GM19328 (cell line): ENCODE data around the gene C1orf53.
"Not testable (repeated sequence)": the region's sequence is repeated elsewhere in the genome, so short reads cannot be mapped to it uniquely, and the experiment has no call there.

Source experiments
- ATAC-seq: cut with Tn5 transposase; IDR thresholded peaks from one replicate; pipeline ENCODE4 v1.9.1; 2021; ENCODE audit warnings: mild to moderate bottlenecking, moderate library complexity; ENCODE audit not compliant: unreplicated experiment

C1orf53 gene

DNA sequence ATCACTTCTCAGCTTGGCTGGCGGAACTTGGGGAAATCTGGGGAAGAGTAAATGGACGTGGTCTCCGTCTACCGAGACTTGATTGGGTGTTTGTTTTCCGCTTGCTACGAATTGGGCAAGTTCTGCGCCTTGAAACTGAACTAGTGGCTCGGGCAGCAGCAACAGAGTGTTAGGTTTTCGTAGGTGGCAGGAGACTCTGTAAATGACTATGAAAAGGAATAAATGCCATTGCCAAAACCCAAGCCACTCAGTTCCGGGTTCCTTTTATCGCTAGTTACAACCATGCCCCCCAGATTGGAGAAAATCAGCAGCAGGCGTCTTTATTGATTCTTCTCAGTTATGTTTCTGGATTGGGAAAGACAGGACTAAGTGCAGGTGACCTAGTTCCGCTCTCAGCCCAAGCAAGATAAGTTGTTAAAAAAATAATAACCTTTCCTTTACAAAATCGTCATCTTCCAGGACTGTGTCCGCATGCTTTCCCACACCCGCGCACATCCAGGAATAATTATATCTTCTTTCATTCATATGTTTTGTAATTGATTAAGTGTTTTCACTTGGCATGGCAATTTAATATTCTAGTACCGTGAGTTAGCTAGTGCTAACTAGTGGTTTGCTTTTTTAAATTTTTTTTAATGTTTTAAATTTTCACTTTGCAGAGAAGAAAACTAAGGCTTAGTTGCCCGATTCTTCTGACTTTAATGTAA lies 18.1 kb downstream of the C1orf53 start:
- ATAC-seq, result no peak

DNA sequence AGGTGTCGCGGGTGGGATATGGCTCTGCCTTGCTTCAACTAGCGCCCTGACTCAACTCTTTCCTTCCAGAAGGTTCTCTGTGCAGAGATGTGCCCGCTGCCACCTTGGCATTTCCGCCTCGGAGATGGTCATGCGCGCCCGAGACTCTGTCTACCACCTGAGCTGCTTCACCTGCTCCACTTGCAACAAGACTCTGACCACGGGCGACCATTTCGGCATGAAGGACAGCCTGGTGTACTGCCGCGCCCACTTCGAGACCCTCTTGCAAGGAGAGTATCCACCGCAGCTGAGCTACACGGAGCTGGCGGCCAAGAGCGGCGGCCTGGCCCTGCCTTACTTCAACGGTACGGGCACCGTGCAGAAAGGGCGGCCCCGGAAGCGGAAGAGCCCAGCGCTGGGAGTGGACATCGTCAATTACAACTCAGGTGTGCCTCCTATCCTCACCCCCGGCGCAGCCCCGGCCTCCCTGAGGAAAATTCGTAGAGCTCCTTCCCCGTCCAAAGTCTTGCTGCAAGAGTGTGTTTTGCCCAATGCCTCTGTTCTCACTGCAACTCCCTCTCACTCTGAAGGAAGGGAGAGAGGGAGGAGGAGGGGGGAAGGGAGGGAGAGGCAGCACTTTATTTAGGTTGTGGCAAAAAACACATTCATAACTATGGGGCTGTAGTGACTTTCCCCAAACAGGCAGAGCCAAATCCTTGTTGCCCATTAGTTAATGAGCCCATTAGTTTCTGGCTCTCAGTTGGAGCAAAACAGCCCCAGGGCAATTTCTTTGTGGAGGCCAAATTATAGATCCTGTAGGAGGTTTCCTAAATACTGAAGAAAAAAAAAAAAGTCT lies 19.0 kb downstream of the C1orf53 start:
- ATAC-seq, result no peak

DNA sequence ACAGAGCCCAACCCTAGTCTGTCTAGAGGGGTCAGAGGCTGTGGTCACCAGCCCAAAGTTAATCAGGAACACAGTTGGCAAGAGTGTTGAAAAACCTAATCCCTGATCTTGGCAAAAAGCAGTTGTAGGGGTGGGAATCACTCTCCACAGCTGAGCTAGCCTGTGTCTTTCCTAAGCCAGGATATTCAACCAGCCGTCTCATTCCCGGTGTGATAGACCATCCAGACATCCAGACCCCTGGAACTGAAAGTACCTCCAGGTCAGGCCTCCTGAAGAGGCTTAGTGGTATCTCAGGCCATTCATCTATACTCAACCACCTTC lies 19.6 kb downstream of the C1orf53 start:
- ATAC-seq, result no peak

DNA sequence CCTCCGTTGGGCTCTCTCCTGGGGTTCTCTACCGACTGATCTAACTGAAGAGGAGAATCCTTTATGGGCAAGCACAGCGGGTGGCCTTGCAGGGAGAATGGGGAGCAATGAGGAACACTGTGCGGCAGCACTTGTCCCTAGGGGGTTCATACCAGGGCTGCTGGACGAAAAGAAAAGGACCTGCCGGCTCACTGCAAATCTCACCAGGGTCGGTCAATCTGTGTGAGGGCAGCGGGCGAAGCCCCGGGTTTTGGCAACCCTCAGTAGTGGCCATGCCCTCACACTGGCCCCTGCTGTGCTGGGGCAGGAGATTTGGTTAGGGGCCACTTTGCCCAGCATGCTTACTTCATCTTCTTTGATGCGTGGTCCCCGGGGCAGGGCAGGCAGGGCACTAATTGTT lies 20.6 kb downstream of the C1orf53 start:
- ATAC-seq, result no peak

DNA sequence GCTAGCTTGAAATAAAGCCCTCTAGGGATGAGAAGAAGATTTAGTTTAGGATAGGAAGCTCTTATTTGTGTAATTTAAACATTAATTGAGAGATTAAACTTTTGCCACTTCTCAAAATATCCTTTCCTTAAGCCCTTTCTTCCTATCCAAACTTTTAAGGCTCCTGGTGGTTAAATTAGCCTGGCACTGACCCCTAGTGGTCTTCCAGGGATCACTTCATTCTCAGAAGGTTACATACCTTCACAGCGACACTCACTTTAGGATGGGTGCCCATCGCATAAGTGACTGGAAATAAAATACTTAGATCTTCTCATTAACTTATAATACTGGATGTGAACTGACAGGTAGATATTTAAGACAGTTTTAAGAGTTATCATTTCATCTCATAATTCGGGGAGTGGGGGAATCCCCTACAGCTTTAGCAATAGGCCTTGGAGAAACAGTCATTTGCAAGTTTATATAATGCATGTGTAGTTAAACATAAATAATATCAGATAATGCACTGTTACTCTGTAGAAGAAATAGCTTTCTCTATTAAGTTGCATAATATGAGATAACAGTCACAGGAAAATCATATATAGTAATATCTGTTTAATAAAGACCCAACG lies 22.2 kb downstream of the C1orf53 start:
- no peak for ATAC-seq

DNA sequence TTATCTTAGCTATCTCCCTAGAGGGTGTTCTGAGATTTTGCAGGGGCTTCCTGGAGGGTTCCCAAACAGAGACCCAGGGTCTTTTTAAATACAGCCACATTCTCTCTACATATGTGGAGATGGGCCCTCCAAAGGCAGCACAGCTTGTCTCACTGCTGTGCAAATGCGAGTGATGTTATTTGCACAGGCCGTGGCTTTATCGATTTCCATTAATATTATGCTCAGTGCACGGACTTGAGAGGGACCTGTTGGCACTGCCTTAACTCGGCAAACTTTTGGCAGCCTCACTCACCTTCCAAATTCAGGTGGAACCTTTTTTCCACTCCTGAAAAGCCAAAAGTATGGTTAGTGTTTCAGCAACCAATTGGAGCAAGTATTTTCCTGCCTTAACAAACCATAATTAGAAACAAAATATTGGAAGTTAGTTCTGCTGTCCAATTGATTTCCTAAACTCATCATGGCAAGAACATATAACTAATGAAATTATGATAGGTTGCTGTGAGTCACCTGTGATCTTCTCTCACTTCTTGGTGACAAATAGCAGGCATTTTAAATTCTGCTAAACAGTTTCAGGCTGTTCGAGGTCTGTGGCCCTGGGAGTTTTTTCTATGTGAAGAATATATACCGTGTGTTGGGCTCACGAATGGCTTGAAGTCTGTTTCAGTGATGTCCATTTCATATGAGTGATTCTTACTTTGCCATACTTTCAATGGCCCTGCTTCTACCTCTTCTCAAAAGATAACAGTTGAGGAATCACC lies 25.7 kb downstream of the C1orf53 start:
- no peak for ATAC-seq

DNA sequence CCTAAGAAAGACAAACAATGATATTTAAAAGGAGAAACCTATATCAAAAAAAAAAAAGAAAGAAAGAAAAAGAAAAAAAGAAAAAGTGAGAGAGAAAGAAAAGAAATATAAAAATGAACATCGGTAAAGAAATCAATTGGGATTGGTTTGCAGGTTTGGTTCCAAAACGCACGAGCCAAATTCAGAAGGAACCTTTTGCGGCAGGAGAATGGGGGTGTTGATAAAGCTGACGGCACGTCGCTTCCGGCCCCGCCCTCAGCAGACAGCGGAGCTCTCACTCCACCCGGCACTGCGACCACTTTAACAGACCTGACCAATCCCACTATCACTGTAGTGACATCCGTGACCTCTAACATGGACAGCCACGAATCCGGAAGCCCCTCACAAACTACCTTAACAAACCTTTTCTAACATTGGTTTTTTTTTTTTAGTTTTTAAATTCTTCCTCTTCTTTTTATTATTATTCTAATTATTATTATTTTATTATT lies 26.5 kb downstream of the C1orf53 start:
- ATAC-seq, result no peak

DNA sequence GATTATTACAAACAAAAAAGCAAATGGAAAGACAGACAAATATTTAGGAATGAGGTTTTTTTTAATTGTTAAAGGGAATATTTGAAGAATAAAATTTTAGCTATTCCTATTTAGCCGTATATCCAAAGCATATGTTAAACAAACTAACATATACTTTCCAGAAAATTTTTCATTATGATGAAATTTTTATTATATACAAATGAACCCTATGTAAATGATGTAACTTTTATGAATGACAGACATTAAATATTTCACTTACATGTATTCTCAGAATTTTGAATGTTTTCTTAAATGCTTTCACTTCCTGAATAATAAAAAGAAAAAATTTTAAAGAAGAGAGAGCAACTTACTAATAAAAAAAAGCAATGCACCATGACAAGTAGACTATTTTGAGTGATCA lies 30.6 kb downstream of the C1orf53 start:
- no peak for ATAC-seq

DNA sequence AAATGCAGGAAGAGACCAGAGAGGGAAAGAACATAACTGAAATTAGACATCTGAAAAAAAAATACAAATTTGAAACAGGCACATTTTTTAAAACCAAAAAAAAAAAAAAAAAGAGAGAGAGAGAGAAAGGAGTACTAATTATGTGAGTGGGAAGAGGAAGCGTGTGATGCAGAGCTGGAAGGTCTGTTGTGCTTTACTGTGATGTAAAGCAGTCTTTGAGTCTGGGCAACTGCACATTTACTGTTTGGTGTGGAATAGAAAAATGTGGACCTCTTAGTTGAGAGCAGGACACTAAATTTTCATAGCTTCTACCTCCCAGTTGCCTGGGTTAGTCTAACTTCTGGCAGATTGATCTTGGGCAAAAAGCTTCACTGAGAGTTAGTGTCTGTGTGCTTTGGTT lies 31.2 kb downstream of the C1orf53 start:
- ATAC-seq, result no peak

DNA sequence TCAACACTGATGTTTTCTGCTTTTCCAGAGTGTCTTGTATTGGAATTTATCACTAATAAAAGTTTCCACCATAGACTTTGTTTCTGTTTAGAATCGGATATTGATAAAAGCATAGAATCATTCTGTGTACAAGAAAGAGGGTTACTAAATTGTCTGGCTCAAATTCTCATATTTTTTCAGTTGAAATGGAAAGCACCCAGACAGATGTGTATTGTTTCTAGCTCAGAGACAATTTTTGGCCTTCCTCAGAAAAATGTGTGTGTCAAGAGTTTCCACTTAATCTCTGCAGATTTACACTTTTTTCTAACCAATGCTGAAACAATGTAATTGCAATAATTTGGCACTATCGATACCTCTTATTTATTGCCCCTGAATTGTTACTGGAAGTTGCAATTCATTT lies 35.0 kb downstream of the C1orf53 start:
- ATAC-seq, result no peak

DNA sequence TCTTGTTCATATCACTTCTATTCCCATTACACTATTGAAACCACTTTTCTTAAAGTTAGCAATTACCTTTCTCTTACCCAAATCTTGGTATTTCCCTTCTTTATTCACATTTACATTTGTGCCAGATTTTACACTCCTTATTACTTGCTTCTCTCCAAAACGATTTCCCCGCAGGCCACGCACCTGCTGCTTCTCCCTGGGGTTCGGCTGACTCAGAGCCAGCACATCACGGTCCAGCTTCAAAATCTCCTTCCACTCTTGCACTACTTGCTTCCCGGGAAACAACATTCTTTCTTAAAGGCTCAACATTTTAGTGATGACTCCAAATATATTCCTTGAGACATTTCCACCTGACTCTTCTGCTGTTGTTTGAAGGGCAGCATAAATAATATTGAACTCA lies 35.5 kb downstream of the C1orf53 start:
- ATAC-seq, result no peak

DNA sequence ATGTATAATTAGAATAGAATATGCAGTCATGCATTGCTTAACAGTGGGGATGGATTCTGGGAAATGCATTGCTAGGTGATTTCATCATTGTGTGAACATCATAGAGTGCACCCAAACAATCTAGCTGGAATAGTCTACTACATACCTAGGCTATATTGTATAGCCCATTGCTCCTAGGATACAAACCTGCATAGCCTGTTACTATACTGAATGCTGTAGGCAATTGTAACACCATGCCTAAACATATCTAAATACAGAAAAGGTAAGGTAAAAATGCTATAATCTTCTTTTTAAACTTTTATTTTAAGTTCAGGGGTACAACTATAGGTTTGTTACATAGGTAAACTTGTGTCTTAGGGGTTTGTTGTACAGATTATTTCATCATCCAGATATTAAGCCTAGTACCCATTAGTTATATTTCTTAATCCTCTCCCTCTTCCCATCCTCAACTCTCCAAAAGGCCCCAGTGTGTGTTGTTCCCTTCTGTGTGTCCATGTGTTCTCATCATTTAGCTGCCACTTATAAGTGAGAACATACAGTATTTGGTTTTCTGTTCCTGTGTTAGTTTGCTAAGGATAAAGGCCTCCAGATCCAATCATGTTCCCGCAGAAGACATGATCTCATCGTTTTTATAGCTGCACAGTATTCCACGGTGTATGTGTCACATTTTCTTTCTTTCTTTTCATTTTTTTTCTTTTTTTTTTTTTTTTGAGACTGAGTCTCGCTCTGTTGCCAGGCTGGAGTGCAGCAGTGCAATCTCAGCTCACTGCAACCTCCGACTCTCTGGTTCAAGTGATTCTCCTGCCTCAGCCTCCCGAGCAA lies 36.9 kb downstream of the C1orf53 start:
- not testable (repeated sequence) for ATAC-seq

DNA sequence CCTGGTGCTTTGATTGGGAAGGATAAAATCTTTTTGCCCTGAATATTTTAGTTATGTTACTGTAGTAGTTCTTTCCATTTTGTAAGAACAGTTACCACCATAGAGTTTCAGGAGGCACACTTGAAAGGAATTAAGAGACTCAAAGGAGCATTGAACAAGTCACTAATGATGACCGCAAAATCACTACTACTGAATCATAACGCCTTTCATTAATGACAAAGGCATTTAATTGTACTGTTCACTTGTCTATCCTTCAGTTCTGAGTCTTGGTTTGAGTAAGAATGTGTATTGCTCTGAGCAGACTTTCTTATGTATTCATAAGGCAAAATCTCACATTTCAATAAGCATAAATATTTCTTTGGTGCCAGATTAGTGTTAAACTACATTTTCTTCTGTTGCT lies 39.6 kb downstream of the C1orf53 start:
- no peak for ATAC-seq

DNA sequence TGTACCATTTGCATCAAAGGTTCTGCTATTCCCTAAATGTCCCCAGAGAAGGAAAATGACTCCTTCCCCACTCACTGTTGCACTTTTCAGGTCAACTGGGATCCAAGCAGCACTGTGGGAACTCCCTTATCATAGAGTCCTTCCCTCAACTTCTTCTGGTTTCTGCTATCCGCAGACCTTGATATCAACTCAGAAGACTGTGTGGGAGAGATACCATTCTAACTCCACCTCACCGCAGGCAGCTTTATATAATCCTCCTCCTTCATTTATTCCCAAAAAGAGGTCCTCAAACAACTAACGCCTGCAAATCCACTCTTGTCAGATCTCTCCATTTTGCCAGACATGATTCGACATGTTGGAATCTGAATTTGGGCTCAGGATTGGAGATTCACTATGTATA lies 42.1 kb downstream of the C1orf53 start:
- no peak for ATAC-seq

DNA sequence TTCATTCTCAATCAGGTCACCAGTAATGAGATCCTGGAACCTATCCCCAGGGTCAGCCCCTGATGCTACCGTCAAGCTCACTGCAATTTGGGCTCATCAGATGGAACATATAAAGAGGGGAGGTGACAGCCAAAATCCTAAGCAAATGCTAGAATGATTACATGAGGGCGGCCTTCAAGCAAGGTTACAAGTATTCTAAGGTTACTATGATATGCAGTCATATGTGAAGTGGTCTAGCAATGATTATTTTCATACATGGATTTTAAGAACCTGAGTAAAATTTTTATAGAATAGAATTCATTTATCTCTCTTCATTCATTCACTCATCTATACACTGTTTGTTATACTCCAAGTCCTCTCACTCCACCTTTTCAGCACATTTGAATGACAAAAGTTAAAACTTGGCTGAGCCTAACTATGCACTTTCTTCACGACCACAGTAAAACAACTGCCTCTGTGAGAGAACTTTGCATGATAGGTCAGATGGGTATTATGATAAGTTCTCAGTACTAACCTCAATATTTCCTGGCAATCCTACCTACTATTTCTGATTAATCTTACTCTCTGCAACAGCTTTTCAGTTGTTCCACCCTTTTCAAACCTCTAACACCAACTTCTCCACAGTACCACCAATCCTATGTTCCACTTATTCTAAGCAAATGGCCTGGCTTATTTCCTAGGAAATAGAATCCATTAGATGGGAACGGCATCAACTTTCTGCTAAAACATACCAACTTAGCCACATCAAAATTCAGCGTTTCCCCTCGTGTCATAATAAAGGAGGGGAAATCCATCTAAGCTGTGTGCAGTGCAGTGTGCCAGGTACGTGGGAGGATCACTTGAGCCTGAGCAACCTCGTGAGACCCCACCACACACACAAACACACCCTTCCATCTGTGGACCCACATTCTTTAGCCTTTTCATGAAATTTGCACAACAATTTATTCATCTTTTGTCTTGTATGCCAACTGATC lies 46.8 kb downstream of the C1orf53 start:
- ATAC-seq, result no peak

DNA sequence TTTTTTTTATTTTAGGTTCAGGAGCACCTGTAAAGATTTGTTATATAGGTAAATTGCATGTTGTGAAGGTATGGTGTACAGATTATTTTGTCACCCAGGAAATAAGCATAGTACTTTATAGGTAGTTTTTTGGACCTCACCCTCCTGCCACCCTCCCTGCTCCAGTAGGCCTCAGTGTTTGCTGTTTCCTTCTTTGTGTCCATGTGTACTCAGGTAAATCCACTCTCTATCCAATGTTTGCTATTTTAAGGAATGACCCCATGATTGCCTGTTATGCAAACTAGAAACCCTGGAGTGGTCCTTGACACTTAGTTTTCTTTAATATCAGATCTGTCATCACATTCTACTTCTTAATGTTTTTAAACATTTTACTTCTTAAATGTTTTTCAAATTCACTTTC lies 48.7 kb downstream of the C1orf53 start:
- ATAC-seq, result no peak

DNA sequence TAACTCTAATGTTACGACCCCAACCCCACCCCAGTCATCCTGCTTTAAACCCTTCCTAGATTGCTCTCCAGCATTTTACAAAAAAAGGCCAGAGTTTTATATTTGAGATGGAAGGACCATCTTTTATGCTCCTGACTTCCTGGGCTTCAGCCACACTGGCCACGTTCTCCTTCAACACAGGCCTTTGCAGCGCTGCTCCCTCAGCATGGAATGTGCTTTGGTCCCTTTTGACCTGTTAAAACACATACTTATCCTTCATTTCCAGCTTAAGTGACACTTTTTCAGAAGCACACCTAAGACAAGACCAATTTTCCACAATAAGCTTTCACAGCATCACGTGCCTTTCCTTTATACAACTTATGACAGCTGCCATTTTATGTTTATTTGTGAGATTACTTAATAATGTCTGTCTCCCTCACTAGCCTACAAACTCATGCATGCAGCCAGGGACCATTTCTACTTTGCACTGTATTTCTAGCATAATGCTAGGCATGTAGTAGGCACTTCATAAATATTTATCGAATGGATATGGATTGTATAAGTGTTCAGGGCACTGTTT lies 49.3 kb downstream of the C1orf53 start:
- ATAC-seq, result no peak

DNA sequence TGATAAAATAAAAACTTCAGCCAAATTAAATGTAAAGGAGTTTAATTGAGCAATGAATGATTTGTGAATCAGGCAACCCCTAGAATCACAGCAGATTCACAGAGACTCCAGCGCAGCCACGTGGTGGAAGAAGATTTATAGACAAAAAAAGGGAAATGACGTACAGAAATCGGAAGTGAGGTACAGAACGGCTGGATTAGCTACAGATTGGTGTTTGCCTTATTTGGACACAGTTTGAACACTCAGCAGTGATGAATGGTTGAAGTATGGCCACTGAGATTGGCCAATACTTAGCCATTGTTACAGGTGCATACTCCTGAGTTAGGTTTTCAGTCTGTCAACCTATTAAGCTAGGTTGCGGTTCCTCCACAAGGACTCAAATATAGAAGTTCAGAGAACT lies 51.0 kb downstream of the C1orf53 start:
- ATAC-seq, result not testable (repeated sequence)
